Measurements from ENCODE around the gene ARPC2.

Gene ARPC2

DNA sequence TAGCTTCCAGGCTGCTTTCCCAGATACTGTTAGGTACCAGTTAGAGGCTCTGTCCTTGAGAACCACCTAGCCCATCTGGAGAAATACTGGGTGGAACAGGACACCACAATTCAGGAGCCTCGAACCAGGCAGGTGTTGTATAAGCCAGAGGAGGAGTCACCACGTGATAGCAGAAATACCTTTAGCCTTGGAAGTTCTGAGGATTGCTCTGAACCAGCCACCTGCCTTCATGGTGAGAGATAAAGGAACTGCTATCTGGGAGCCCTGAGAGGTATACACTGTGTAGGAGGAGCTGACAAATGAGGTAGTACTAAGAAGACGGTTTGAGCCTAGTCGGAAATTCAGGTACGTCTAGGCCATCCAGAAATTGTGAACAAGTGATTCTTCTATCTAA lies 36.2 kb downstream of the ARPC2 start:
- Histone ChIP-seq H3K9me3 (no peaks in the 10 kb centered on the region), H3K36me3 (peaks cover 76 to 88% (median 87%) of the 10 kb centered on the region in 3 donors), H3K4me3 (no peak overlapping the region), H3K27ac (no peak overlapping the region), H3K4me1 (no peaks in the 10 kb centered on the region), H3K27me3 (no peaks in the 10 kb centered on the region)
- TF ChIP-seq, protein P1, sequence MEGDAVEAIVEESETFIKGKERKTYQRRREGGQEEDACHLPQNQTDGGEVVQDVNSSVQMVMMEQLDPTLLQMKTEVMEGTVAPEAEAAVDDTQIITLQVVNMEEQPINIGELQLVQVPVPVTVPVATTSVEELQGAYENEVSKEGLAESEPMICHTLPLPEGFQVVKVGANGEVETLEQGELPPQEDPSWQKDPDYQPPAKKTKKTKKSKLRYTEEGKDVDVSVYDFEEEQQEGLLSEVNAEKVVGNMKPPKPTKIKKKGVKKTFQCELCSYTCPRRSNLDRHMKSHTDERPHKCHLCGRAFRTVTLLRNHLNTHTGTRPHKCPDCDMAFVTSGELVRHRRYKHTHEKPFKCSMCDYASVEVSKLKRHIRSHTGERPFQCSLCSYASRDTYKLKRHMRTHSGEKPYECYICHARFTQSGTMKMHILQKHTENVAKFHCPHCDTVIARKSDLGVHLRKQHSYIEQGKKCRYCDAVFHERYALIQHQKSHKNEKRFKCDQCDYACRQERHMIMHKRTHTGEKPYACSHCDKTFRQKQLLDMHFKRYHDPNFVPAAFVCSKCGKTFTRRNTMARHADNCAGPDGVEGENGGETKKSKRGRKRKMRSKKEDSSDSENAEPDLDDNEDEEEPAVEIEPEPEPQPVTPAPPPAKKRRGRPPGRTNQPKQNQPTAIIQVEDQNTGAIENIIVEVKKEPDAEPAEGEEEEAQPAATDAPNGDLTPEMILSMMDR (IDR thresholded peaks at IDR 0.05), result no peak
- no peak for DNase-seq
- intact Hi-C loops (cut with DNase I; ENCODE audit: low total_unique reads), result loop anchor here (10.0 kb wide), 1 partner anchor 628 kb away; no protein-coding TSS in a partner anchor

GRCh38 chr2:218255446-218255845 lies 38.5 kb downstream of the ARPC2 start:
- TF ChIP-seq, protein P1 (IDR thresholded peaks at IDR 0.05), result no peak
- DNase-seq, result no peak
- no peaks in the 10 kb centered on the region for H3K9me3 ChIP-seq
- peaks cover 0 to 20% (median 14%) of the 10 kb centered on the region in 4 donors for H3K4me1 ChIP-seq
- intact Hi-C loops (cut with DNase I; ENCODE audit: low total_unique reads), result loop anchor here (10.0 kb wide), 1 partner anchor 631 kb away; no protein-coding TSS in a partner anchor
- no peak overlapping the region for H3K27ac ChIP-seq
- no peaks in the 10 kb centered on the region for H3K27me3 ChIP-seq
- no peak overlapping the region for H3K4me3 ChIP-seq
- H3K36me3 ChIP-seq, result peaks cover 54 to 66% (median 64%) of the 10 kb centered on the region in 3 donors

DNA sequence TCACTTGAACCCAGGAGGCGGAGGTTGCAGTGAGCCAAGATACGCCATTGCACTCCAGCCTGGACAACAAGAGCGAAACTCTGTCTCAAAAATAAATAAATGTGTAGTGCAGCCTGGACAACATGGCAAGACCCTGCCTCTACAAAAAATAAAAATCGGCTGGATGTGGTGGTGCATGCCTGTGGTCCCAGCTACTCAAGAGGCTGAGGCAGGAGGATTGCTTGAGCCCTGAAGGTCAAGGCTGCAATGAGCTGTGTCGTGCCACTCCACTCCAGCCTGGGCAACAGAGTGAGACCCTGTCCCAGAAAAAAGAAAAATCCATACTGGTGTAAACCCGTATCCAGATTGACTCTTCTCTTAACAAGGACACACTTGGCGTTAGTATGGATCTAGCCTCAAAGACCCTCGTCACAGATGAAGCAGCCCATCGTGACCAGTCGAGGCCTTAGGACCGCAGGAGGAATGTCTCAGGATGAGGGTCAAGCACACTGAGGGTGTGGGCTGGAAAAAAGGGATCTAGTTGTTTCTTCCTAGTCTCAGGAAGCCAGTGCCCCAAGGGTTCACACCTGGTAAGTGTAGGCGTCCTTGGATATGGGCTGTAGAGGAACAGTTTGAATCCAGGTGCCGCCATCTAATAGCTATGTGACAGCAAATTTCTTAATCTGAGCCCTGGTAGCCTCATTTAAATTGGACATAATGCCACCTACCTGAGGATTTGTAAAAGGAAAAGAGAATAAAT lies 39.8 kb downstream of the ARPC2 start:
- no peak overlapping the region for H3K27ac ChIP-seq
- intact Hi-C loops (cut with DNase I; ENCODE audit: low total_unique reads), result loop anchor here (10.0 kb wide), 1 partner anchor 632 kb away; no protein-coding TSS in a partner anchor
- TF ChIP-seq, protein P1 (IDR thresholded peaks at IDR 0.05), result no peak
- DNase-seq, result peak in 1 of 2 donors; percentile 53
- H3K9me3 ChIP-seq, result no peaks in the 10 kb centered on the region
- H3K27me3 ChIP-seq, result no peaks in the 10 kb centered on the region
- no peak overlapping the region for H3K4me3 ChIP-seq
- H3K4me1 ChIP-seq, result peaks cover 0 to 33% (median 21%) of the 10 kb centered on the region in 4 donors
- peaks cover 41 to 53% (median 51%) of the 10 kb centered on the region in 3 donors for H3K36me3 ChIP-seq

DNA sequence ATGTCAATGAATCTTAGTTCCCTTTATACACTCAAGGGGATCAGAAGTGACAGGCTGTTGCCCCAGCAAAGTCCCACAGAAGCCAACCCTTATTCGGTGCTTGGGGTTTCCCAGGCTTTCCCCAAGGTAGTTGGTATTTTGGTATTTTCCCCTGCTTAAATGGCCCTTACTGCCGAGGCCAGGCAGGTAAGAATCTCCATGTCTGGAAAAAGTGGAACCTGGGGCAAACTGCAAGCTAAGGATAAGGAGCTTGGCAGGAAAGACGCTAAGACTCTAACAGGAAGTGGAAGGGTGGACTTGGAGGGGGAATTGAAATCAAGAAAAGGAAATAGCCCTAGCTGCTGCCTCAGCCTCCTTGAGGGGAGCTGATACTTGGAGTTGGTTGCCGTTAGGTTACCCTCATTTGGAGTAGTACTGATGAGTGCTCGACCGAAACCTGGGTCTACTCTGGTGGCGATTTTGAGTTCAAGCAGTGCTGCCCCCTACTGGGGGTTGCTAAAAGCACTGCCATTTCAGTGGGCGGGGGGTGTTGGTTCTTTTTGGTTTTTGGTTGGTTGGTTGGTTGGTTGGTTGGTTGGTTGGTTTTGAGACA lies 40.5 kb downstream of the ARPC2 start:
- H3K27me3 ChIP-seq, result no peaks in the 10 kb centered on the region
- TF ChIP-seq, protein P1 (IDR thresholded peaks at IDR 0.05), result peak; percentile 26 to 36
- intact Hi-C loops (cut with DNase I; ENCODE audit: low total_unique reads), result loop anchor here (10.0 kb wide), 1 partner anchor 633 kb away; no protein-coding TSS in a partner anchor
- H3K36me3 ChIP-seq, result peaks cover 34 to 50% (median 44%) of the 10 kb centered on the region in 3 donors
- H3K4me3 ChIP-seq, result no peak overlapping the region
- peaks cover 0 to 36% (median 22%) of the 10 kb centered on the region in 4 donors for H3K4me1 ChIP-seq
- peak in 1 of 2 donors; percentile 65 for DNase-seq
- H3K9me3 ChIP-seq, result no peaks in the 10 kb centered on the region
- H3K27ac ChIP-seq, result peak overlapping the region in 1 of 2 donors; percentile 1

GRCh38 chr2:218259099-218259961 lies 42.3 kb downstream of the ARPC2 start:
- Histone ChIP-seq H3K4me3 (no peak overlapping the region), H3K27ac (peak overlapping the region; percentile 52 to 62), H3K27me3 (no peaks in the 10 kb centered on the region), H3K36me3 (peaks cover 15 to 50% (median 40%) of the 10 kb centered on the region in 3 donors), H3K4me1 (peaks cover 0 to 47% (median 30%) of the 10 kb centered on the region in 4 donors), H3K9me3 (no peaks in the 10 kb centered on the region)
- intact Hi-C loops (cut with DNase I; ENCODE audit: low total_unique reads), result loop anchor here (10.0 kb wide), 1 partner anchor 635 kb away; no protein-coding TSS in a partner anchor
- DNase-seq, result peak; percentile 73 to 79
- TF ChIP-seq, protein P1 (IDR thresholded peaks at IDR 0.05), result no peak

All from tibial artery (tissue), 4 donors.